Measurements from ENCODE around the gene GTPBP2.
"Not testable (repeated sequence)": the region's sequence is repeated elsewhere in the genome, so short reads cannot be mapped to it uniquely, and the experiment has no call there.

Gene GTPBP2

GRCh38 chr6:43639984-43640800, 11.1 kb upstream of the GTPBP2 start:
- Mint-ChIP-seq H3K36me3 (peaks cover 45% of the 10 kb centered on the region), H3K9me3 (no peaks in the 10 kb centered on the region), H3K27ac (no peak overlapping the region), H3K4me3 (no peak overlapping the region), H3K27me3 (peaks cover 6% of the 10 kb centered on the region), H3K4me1 (peaks cover 50% of the 10 kb centered on the region)
- no peak for DNase-seq
- CTCF ChIA-PET = interaction anchor here (1.1 kb wide), 1 partner anchor 673 kb away, joined by 3 read pairs; the partner anchor contains the start of gene AARS2

- CTCF ChIA-PET = interaction anchor here (0.7 to 2.1 kb wide), 5 partner anchors 28 to 621 kb away, joined by 3 to 8 read pairs (median 3); partner anchors contain the start of gene SLC35B2
- H3K27ac Mint-ChIP-seq = peak overlapping the region; percentile 96
- H3K27me3 Mint-ChIP-seq = peaks cover 6% of the 10 kb centered on the region
- no peaks in the 10 kb centered on the region for H3K9me3 Mint-ChIP-seq
- peak; percentile 54 for DNase-seq
- H3K4me3 Mint-ChIP-seq = peak overlapping the region; percentile 92
- peaks cover 50% of the 10 kb centered on the region for H3K4me1 Mint-ChIP-seq
- peaks cover 36% of the 10 kb centered on the region for H3K36me3 Mint-ChIP-seq
Measured at GRCh38 chr6:43636308-43636659, 7.2 kb upstream of the GTPBP2 start.

GRCh38 chr6:43635387-43636307, 6.6 kb upstream of the GTPBP2 start, which contains the start of gene MAD2L1BP:
MAD2L1BP (plus strand) TSS chr6:43635840; CDS start chr6:43635876, 36 bp downstream.
- DNase-seq = peak; percentile 92
- H3K4me3 Mint-ChIP-seq = peak within 1 kb of the TSS; percentile 92
- no peaks in the 10 kb centered on the region for H3K9me3 Mint-ChIP-seq
- H3K27me3 Mint-ChIP-seq = peaks cover 6% of the 10 kb centered on the region
- peaks cover 53% of the 10 kb centered on the region for H3K4me1 Mint-ChIP-seq
- CTCF ChIA-PET = interaction anchor here (0.7 to 2.1 kb wide), 5 partner anchors 27 to 621 kb away, joined by 3 to 8 read pairs (median 3); partner anchors contain the start of gene SLC35B2
- H3K36me3 Mint-ChIP-seq = peaks cover 31% of the 10 kb centered on the region
- H3K27ac Mint-ChIP-seq = peak within 1 kb of the TSS; percentile 96

DNA sequence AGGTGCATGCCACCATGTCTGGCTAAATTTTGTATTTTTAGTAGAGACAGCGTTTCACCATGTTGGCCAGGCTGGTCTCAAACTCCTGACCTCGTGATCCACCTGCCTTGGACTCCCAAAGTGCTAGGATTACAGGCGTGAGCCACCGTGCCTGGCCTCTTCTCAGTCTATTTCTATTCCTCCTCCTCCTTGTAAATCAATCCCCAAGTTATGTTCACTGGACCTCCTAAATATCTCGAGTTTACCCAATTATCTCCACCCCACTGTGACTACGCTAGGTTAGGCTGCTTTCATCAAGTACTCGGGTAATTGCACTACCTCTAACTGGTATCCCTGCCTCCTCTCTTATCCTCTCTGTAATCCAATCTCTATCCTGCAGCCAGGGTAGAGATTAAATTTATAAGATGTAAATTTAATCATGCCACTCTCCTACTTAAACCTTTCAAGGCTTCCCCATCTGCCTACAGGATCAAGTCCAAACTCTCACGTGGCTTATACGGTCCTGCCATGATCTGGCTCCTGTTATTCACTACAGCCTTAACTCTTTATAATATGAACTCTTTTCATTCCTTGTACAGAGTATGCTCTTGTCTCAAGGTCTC, 5.7 kb upstream of the GTPBP2 start:
- Mint-ChIP-seq H3K4me1 (peaks cover 51% of the 10 kb centered on the region), H3K36me3 (peaks cover 25% of the 10 kb centered on the region), H3K4me3 (peak overlapping the region; percentile 92), H3K27ac (peak overlapping the region; percentile 96), H3K27me3 (peaks cover 6% of the 10 kb centered on the region), H3K9me3 (no peaks in the 10 kb centered on the region)
- DNase-seq = no peak
- CTCF ChIA-PET = interaction anchor here (2.1 kb wide), 1 partner anchor 26 kb away, joined by 8 read pairs; no protein-coding TSS in a partner anchor

GRCh38 chr6:43633002-43633401, 3.9 kb upstream of the GTPBP2 start:
- H3K27me3 Mint-ChIP-seq, CTCF ChIA-PET, DNase-seq, H3K9me3 Mint-ChIP-seq, H3K4me3 Mint-ChIP-seq, H3K27ac Mint-ChIP-seq: not testable (repeated sequence)
- Mint-ChIP-seq H3K36me3 (peaks cover 22% of the 10 kb centered on the region), H3K4me1 (peaks cover 51% of the 10 kb centered on the region)

DNA sequence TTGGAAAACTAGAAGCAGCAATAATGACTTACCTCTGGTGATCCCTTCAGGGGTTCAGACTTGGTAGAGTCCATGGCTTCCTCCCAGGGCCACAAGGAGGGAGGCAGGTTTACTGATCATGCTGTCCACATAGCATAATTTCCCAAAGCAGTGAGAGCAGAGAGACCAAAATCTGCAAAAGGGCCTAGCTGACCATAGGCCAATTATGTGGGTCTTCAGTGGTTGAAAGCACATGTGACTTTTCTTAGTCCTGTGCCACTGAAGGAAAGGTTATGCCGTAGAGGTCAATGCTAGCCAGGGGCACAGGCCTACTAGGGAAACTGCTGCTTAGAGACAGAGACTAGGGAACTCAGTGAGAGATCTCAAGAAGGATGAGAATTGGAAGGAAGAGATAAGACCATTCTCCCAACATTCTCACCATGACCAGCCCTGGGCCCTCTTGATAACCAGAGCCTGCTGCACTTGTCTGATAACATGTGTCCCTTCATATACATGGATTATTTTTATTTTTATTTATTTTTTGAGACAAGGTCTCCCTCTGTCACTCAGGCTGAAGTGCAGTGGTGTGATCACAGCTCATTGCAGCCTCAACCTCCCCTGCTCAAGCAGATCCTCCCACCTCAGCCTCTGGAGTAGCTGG, 2.0 kb upstream of the GTPBP2 start:
- Mint-ChIP-seq H3K4me1 (peaks cover 55% of the 10 kb centered on the region), H3K27me3 (peaks cover 6% of the 10 kb centered on the region), H3K9me3 (no peaks in the 10 kb centered on the region), H3K36me3 (peaks cover 22% of the 10 kb centered on the region), H3K27ac (peak overlapping the region; percentile 75), H3K4me3 (peak overlapping the region; percentile 53)
- CTCF ChIA-PET = interaction anchor here (2.4 kb wide), 1 partner anchor 23 kb away, joined by 9 read pairs; no protein-coding TSS in a partner anchor
- DNase-seq = no peak

- Mint-ChIP-seq H3K4me3 (peak overlapping the region; percentile 99), H3K36me3 (peaks cover 32% of the 10 kb centered on the region), H3K9me3 (no peaks in the 10 kb centered on the region), H3K27ac (peak overlapping the region; percentile 100), H3K27me3 (no peaks in the 10 kb centered on the region), H3K4me1 (peaks cover 50% of the 10 kb centered on the region)
- CTCF ChIA-PET = interaction anchor here (1.0 to 2.4 kb wide), 8 partner anchors 10 to 449 kb away, joined by 3 to 9 read pairs (median 3); partner anchors contain the start of gene VEGFA
- peak; percentile 94 for DNase-seq
Measured at GRCh38 chr6:43629505-43630300, 639 bp upstream of the GTPBP2 start.

DNA sequence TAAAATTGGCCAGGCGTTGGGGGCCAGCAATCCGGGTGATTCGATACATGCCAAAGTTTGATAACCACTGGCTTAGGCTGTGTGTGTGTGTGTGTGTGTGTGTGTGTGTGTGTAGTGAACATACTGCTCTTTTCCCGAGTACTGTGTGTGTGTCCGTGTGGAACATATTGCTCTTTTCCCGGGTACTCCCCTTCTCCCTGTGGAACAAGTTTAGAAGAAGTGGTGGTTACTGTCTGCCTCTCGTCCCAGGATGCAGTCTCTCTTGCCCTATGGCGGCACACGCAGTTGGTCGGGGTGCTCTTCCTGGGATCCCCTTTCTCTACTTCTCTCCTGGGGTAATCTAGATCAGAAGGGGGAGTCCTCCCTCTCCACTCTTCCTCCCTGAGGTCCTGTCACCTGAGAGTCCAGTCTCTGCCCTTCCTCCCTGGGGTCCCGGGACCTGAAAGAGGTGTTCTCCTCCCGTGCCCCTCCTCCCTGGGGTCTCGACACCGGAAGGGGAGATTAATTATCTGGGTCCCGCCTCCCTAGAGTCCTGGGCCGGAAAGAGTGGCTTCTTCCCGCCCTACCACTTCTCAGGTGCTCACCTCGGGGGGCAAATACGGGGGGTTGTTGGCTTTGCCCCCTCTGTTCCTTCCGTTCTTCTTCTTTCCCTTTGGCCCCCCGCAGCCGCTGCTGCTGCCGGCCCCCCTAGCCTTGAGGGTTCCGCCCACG, 516 bp downstream of the GTPBP2 start:
- peak; percentile 76 for DNase-seq
- no peaks in the 10 kb centered on the region for H3K9me3 Mint-ChIP-seq
- H3K27me3 Mint-ChIP-seq = no peaks in the 10 kb centered on the region
- peaks cover 41% of the 10 kb centered on the region for H3K36me3 Mint-ChIP-seq
- H3K4me1 Mint-ChIP-seq = peaks cover 45% of the 10 kb centered on the region
- H3K27ac Mint-ChIP-seq = peak overlapping the region; percentile 100
- CTCF ChIA-PET = interaction anchor here (1.7 kb wide), 1 partner anchor 15 kb away, joined by 4 read pairs; no protein-coding TSS in a partner anchor
- peak overlapping the region; percentile 99 for H3K4me3 Mint-ChIP-seq

- DNase-seq = no peak
- Mint-ChIP-seq H3K9me3 (no peaks in the 10 kb centered on the region), H3K27me3 (no peaks in the 10 kb centered on the region), H3K4me3 (peak overlapping the region; percentile 99), H3K4me1 (peaks cover 45% of the 10 kb centered on the region), H3K27ac (peak overlapping the region; percentile 61), H3K36me3 (peaks cover 52% of the 10 kb centered on the region)
- CTCF ChIA-PET = interaction anchor here (1.8 kb wide), 1 partner anchor 19 kb away, joined by 9 read pairs; no protein-coding TSS in a partner anchor
Measured at GRCh38 chr6:43627008-43627825, 1.8 kb downstream of the GTPBP2 start.

DNA sequence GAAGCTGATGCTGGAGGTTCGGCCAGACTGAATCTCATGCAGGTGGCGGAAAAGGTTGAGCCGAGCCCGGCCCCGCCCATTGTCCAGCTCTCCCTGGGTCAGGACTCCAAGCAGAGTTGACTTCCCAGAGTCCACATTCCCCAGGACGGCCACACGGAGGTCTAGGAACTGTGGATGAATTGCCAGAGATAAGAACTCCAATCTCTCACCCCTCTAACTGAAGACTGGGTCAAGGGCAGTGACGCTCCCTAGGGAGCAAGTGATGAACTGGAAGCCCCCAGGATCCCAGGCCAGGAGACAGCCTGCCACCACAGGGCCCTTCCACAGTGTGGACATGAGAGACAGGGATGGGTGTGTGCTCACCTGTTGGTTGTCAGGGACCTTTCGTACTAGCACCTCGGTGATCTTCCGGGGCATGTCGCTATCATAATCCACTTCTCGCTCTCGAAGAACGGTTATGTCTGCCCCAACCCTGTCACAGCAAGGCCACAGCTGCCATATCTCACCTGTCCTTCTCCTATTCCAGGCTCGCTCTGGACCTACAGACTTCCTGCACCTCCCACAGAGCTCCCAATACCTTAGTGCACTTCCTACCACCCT, 3.6 kb downstream of the GTPBP2 start:
- Mint-ChIP-seq H3K4me1 (peaks cover 41% of the 10 kb centered on the region), H3K9me3 (no peaks in the 10 kb centered on the region), H3K27me3 (no peaks in the 10 kb centered on the region), H3K36me3 (peaks cover 67% of the 10 kb centered on the region), H3K27ac (no peak overlapping the region), H3K4me3 (no peak overlapping the region)
- no peak for DNase-seq
- CTCF ChIA-PET = no interaction called here

- H3K9me3 Mint-ChIP-seq = no peaks in the 10 kb centered on the region
- peaks cover 66% of the 10 kb centered on the region for H3K36me3 Mint-ChIP-seq
- H3K4me1 Mint-ChIP-seq = peaks cover 35% of the 10 kb centered on the region
- H3K4me3 Mint-ChIP-seq = no peak overlapping the region
- CTCF ChIA-PET = interaction anchor here (0.8 kb wide), 1 partner anchor 17 kb away, joined by 3 read pairs; no protein-coding TSS in a partner anchor
- no peak overlapping the region for H3K27ac Mint-ChIP-seq
- DNase-seq = no peak
- H3K27me3 Mint-ChIP-seq = no peaks in the 10 kb centered on the region
Measured at GRCh38 chr6:43624786-43625288, 4.2 kb downstream of the GTPBP2 start.
